Measurements from ENCODE around the gene TNNT2. TPM values are rescaled to one million over a fixed set of nuclear protein-coding genes. Genes with fewer than 3 reads are reported as not detected.

TNNT2 gene
- total RNA-seq, 1 donor from 2014 or later: not detected

DNA sequence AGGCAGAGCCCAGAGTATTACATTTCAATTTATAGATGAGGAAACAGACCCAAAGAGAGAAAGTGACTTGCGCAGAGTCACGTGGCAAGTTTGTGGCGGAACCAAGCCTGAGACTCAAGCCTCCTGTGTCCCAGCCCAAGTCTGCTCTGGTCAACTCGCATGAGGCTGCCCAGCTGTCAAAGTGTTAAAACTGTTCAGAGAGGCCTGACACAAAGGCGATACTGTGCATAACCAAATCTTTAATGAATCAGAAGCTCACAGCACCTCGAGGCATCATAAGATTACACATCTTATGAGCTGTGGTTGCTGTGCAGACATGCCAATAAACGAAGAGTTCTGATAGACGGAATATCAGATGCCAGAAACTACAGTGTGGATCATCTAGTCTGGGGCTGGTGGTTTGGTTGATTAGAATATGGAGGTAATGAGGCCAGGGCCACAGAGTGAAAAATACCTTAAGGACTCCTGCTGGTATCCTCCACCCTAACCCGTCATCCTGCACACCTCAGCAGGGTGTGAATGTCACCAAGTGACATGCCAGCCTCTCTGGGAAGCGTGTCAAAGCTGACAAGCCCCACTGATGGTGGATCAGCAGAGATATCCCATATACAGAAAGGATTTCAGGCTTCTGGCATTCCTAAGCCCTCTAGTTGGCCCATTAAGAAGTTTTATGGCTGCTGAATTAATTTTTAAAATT is 42.2 kb downstream of the TNNT2 start:
- DNase-seq (ENCODE audit: low read depth in 2 of 2): no peak

DNA sequence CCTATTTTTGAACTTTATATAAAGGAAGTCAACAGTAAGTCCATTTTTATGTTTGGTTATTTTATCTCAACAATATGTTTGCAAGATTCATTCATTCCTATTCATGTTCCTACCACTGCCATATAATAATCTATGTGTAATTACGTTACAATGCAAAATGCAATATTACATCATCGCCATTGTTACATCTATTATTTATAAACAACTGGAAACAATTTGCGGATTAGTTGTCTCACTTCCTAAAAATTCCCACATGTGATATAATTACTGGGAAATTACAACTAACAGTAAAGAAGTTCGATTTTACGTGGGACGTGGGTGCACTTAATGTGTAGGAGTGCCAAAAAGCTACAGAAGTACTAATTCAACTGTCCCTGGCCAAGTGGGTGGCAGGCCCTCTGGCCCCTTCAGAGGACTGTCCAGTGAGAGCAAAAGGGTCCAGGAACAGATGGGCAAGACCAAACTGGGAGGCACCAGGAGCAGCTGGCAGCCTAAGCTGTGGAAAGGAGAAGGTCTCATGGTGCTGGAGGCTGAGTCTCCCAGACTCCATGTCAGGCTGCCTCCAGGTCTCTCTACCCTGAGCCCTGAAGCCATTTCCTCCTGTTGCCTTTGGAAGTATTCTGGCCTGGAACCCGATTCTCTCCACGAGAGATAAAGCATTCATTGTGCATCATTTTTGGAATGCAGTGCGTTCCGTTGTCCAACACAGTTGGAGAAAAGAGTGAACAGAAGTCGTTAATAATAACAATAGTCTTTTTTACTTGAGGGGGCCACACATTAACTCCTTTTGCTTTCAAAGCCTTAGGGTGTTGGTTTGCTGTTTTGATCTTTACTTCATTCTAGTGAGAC is 42.9 kb downstream of the TNNT2 start:
- DNase-seq (ENCODE audit: low read depth in 2 of 2): no peak

GRCh38 chr1:201332616-201333335 is 44.7 kb downstream of the TNNT2 start:
- DNase-seq (ENCODE audit: low read depth in 2 of 2): no peak

GRCh38 chr1:201332021-201332420 is 45.5 kb downstream of the TNNT2 start:
- no peak for DNase-seq (ENCODE audit: low read depth in 2 of 2)

DNA sequence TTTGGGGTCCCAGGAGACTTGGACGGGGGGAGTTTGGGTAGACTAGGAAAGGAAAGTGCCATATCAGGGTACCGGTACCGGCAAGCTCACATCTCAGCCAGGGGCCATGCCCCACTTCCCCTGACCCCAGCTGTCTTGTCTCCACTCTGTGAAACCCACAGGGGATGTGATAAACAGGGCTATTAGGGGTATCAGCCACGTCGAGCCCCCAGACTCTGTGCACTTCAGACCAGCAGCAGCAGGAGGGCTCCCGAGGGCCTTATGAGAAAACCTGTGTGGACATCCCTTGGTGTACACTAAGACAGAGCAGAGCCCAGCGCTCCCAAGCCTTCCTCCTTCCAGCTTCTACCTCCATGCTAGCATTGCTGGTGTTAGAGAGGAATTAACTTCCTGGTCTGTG is 46.3 kb downstream of the TNNT2 start:
- DNase-seq (ENCODE audit: low read depth in 2 of 2): no peak

DNA sequence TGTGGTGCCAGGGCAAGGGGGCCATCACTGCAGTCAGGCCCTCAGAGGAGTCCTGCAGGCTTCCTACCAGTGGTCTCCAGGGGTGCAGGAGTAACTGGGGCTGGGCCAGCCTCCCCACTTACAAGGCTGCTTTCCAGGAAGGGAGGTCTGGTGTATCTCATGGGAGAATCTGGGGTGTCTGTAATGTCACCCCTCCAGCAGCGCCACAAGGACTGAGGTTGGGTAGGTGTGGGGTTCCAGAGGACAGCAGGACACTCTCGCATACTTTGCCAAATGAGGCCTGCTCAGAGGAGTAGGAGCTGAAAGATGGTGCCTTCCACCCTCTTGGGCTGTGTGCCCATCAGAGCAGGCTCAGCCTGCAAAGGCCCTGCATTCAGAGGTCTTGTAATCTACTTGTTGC is 46.9 kb downstream of the TNNT2 start:
- no peak for DNase-seq (ENCODE audit: low read depth in 2 of 2)

GRCh38 chr1:201329801-201330200 is 47.7 kb downstream of the TNNT2 start:
- no peak for DNase-seq (ENCODE audit: low read depth in 2 of 2)

DNA sequence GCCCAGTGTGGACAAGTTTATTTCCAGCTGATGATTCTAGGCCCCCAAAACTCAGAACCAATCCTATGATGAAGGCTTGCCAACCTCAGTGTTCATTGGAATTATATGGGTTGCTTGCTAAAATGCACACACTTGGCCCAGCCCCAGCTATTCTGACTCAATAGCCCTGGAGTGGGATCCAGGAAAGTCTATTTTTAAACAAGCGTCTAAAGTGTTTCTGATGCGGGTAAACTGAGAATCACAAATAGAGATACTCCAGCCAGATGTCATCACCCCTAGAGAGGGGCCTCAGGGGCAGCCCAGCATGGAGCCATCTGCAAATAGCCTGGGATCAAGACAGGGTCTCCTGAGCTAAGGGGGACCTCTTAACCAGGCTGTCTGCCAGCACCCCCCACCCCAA is 48.2 kb downstream of the TNNT2 start:
- DNase-seq (ENCODE audit: low read depth in 2 of 2): no peak

DNA sequence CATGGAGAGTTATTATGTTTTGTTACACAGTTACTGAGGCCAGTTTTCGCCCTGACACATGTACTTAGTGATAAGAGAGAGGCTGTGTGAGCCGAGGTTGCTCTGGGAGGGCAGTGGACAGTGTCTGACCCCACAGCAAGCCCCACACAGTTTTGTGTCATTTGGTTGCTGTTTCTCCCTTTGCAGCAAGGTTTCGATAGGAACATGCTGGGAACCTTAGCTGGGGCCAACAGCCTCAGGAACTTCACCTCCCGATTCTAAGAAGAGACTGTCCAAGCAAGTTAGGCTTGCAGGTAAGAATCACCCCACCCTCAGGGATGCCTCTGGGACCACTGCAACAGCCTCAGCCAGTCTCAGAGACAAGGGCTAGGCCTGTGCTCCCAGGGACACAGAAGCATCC is 48.9 kb downstream of the TNNT2 start:
- DNase-seq (ENCODE audit: low read depth in 2 of 2): no peak

DNA sequence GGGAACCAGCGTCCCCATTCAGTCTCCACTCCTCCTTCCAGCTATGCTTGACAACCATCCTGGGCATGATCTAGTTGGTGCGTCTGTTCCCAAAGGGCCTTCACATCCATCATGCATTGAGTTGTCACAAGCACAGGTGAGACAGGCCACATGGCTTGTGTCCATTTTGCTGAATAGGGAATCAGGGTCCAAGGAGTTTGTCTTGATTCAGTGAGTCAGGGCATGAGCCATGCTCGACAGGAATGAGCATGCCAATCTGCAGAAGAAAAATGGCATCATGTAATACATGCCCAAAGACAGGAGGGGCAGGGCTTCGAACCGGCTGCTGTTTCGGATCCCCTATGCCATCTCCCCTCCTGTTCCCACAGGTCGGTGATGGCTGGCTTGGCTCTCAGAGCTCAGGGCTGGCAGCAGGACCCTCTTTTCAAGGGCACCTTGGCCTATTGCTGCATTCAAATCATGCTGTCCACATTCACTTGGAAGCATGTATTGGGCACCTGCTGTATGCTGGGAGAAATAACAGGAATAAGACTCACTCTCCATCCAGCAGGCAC is 49.7 kb downstream of the TNNT2 start:
- no peak for DNase-seq (ENCODE audit: low read depth in 2 of 2)

DNA sequence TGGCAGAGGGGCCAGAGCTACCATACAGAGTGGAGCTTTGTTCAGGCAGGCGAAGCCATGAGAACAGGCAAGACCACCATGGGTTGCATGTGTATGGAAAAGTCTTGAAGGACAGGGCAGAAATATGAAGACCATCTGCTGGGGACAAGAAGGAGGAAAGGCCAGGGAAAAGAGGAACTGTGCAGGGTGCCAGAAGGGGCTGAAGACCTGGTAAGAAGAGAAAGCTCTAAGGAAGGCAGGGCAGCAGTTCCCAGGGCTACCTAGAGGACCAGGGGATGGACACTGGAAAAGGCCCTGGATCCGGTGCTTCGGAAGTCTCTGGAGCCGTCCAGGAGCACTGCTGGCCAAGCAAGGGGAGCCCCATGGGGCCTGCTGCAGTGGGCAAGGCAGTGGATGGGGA is 50.8 kb downstream of the TNNT2 start:
- DNase-seq (ENCODE audit: low read depth in 2 of 2): no peak

- no peak for DNase-seq (ENCODE audit: low read depth in 2 of 2)
These were observed 51.8 kb downstream of the TNNT2 start for GRCh38 chr1:201325678-201326060.

DNA sequence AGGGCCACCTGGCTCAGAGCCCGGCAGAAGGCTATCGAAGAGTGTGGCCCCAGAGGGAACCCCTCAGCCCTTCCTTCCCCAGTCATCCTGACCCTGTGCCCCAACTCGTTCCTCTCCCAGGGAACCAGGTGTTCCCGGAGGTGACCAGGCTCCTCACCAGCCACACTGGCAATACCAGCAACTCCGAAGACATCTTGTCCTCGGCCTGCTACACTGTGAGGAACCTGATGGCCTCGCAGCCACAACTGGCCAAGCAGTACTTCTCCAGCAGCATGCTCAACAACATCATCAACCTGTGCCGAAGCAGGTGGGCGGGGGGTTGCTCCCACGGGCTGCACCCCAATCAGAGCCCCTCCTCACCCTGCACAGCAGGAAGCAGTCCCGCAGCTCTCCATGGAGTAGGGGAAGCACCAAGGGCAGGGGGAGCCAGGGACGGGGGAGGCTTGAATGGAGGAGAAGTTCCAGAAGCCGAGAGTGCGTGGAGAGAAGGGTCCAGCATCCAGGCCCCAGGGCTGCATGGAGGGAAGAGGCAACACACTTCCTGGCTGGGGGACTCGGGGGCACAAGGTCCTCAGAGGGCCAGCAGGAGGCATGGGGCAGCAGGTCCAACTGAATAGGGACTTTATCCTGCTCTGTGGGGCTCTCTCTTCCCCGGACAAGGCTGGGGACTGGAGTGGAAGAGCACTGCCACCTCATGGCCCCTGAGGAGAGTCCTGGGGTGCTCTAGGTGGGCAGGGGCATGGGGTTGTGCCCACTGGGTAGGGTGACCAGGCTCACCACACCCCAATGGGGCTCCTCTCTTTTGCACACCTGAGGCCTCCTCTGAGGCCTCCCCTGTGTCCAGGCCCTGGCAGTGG is 52.4 kb downstream of the TNNT2 start:
- DNase-seq (ENCODE audit: low read depth in 2 of 2): no peak

DNA sequence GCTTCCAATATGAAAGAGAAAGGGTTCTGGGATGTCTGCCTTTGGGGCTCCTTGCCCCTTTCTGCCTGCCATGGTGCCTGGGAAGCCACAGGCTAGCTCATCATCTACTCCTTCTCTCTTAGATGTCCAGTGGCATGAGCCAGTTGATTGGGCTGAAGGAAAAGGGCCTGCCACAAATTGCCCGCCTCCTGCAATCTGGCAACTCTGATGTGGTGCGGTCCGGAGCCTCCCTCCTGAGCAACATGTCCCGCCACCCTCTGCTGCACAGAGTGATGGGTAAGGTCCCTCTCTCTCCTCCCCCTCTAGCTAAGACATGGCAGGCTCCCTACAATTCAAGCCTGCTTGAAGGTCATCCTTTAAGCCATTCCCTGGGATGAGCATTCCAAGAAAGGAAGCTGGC is 53.2 kb downstream of the TNNT2 start:
- no peak for DNase-seq (ENCODE audit: low read depth in 2 of 2)

DNA sequence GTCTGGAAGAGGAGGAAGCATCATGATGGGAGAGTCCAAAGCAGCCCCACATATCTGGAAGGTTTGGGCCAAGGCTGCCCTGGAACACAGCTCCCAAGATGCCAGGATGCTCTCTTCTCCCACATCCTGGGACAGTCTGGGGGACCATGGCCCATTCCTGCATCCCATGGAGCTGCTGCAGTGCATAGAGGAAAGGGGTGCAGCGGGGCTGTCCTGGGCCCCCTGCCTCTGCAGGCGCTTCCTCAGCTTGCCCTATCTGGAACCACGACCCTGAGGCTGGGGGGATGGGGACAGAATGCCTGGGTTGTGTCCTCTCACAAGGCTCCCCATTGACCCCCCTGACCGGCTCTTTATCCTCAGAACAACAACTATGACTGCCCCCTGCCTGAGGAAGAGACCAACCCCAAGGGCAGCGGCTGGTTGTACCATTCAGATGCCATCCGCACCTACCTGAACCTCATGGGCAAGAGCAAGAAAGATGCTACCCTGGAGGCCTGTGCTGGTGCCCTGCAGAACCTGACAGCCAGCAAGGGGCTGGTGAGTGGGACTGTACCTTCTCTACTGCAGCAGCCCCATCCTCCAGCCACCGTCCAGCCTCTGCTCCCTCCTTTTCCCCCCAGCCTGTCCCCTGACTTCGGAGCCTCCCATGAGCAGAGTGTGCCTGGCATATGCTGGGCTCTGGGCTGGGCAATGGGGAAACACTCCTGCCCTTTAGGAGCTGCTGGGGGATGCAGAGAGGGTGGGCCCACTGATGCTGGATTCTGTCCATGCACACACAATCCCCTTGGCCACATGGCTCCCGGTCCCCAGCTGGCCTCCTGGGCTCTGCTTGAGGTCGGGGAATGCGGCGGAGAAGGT is 54.6 kb downstream of the TNNT2 start:
- no peak for DNase-seq (ENCODE audit: low read depth in 2 of 2)

DNA sequence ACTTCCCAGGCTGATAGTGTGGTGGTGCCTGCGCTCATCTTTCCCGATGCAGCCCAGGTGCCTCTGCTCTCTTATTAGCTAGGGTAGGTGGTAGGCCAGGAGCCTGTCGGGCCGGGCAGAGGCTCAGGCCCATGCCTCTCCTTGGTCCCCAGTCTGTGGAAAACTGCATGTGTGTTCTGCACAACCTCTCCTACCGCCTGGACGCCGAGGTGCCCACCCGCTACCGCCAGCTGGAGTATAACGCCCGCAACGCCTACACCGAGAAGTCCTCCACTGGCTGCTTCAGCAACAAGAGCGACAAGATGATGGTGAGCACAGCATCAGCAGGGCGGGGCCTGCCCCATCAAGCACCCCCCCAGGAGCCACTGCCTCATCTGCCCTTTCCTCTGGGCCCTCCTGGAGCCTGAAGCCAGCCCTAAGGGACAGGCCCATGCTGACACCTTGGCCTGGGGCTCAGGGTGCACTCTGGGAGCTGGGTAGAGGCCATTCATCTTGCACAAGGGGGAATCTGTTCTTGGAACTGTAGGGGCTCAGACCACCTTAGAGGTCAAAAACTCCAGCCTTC is 55.6 kb downstream of the TNNT2 start:
- no peak for DNase-seq (ENCODE audit: low read depth in 2 of 2)

- no peak for DNase-seq (ENCODE audit: low read depth in 2 of 2)
These were observed 57.2 kb downstream of the TNNT2 start for GRCh38 chr1:201320168-201320788.

DNA sequence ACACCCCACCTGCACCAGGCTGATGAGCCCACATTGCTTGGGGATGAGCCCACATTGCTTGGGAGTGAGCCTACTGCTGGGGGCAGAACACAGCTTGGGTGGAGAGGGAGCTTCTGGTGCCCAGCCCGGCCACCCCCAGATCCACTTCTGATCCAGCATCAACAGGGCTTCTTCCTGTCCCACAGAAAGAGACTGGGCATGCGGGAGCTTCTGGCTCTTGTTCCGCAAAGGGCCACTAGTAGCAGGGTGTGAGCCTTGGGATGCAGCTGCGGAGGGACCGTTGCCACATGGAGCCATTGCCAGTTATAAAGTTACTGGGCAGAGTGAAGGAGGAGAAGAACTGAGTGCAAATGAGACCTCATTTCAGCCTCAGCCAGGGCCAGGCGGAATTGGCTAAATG is 57.8 kb downstream of the TNNT2 start:
- DNase-seq (ENCODE audit: low read depth in 2 of 2): no peak
